Skin epidermis (tissue), 12 donors: ENCODE results near the gene HGD.
"Not testable (repeated sequence)": the region's sequence is repeated elsewhere in the genome, so short reads cannot be mapped to it uniquely, and the experiment has no call there.

Experiments used
- H3K27ac ChIP-seq, 21 experiments: fragments of 200-600 bp; sonication (generic) in 11 of 21; one replicate each; pipeline ENCODE4 v1.5.0; 2020; ENCODE audit warnings: mild to moderate bottlenecking in 3 of 21, inconsistent platforms in 2 of 21, moderate library complexity in 2 of 21
- H3K4me3 ChIP-seq, 7 experiments: fragments of 200-600 bp; sonication (generic) in 2 of 7; one replicate each; pipeline ENCODE4 v1.5.0; 2020; ENCODE audit warnings: inconsistent platforms in 2 of 7, mild to moderate bottlenecking in 2 of 7, moderate library complexity in 1 of 7

HGD gene

GRCh38 chr3:120642368-120642948, 39.6 kb downstream of the HGD start:
- no peak overlapping the region for H3K4me3 ChIP-seq
- H3K27ac ChIP-seq, result peak overlapping the region in 1 of 21 experiments; percentile 9

GRCh38 chr3:120641696-120642246, 40.3 kb downstream of the HGD start:
- no peak overlapping the region for H3K27ac ChIP-seq

DNA sequence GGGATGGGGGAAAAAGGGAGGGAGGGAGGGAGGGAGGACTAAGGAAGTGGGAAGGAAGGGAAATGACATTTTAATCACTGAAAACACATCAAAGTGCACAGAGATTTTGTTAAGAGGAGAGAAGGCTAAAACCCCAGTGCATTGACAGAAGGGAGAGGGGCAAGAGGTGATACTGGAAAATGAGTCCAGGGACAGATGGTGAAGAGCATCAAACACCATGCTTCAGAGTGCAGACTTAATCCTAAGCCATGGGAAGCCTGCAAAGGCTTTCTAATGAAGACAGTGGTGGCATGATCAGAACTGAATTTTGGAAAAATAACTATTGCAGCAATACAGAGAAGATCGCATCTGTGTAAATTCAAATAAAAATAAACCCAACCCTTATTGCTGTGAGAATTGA, 41.8 kb downstream of the HGD start:
- no peak overlapping the region for H3K27ac ChIP-seq
- no peak overlapping the region for H3K4me3 ChIP-seq

More at GRCh38 chr3:120641696-120642246, 40.3 kb downstream of the HGD start:
- H3K4me3 ChIP-seq, result no peak overlapping the region

DNA sequence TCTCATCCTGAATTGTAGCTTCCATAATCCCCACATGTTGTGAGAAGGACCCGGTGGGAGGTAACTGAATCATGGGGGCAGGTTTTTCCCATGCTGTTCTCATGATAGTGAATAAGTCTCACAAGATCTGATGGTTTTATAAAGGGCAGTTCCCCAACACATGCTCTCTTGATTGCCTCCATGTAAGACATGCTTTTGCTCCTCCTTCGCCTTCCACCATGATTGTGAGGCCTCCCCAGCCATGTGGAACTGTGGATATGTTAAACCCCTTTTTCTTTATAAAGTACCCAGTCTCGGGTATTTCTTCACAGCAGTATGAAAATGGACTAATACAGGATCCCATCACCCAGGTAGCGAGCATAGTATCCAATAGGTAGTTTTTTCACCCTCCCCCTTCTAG, 43.2 kb downstream of the HGD start:
- H3K4me3 ChIP-seq, H3K27ac ChIP-seq: not testable (repeated sequence)

DNA sequence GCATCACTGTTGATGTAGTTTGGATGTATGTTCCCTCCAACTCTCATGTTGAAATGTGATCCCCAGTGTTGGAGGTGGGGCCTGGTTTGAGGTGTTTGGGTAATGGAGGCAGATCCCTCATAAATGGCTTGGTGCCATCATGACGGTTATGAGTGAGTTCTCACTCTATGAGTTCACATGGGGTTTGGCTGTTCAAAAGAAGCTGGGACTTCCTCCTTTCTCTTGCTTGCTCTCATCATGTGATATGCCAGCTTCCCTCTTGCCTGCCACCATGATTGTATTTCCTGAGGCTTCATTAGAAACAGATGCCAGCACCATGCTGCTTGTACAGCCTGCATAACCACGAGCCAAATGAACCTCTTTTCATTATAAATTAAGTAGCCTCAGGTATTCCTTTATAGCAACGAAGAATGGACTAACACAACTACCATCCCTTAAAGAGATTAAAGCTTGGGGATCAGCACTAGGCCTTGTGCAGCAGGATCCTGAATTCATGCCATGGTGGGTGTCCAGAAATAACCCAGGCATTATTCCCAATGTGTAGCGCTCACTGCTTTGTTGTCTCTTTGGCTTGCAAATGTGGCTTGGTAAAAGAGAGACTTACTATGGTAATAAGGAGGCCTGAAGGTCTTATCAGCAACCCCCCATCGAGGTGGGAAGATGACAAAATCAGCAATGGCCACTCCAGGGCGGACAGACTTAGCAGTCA, 44.0 kb downstream of the HGD start:
- no peak overlapping the region for H3K27ac ChIP-seq
- H3K4me3 ChIP-seq, result no peak overlapping the region

DNA sequence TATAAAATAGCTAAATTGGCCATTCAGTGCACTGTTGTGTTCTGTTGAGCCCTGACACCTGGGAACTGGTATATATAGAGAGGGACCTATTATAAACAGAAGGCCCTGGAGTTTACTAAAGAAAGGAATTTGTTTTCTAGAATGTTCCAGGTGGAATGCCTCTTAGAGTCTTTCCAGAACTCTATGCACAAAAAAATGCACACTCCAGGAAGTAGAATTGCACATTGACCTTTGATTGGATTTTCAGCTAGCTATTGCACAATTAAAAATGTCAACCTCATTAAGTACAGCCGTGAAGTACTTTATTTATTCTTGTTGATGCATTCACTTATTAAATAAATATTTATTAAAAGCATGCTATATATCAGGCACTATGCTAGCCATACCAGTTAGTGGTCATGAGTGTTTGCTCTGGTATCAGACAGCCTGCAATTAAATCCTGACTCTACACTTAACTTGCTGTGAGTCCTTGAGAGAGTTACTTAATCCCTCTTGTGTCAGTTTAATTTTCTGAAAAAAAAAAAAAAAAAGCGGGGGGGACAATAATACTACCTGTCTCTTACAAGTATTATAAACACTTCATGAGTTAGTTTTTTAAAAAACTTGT, 45.1 kb downstream of the HGD start:
- Histone ChIP-seq H3K27ac (no peak overlapping the region), H3K4me3 (no peak overlapping the region)

DNA sequence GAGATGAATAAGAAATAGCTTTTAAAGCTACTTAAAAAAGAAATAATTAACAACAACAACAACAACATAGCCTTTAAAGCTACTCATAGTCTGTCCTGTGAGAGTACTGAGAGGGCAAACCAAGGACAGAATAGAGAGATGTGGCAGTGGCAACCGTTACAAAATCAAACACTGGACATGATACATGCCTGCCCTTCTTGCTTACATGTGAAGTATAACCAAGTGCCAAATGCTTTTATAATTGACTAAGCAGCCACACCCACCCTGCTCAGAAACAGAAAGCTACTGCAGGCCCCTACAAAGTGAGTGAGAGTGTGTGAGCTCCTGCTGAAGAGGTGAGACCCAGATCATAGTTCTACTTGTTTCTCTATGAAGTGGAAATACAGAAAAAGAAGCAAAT, 47.5 kb downstream of the HGD start:
- H3K27ac ChIP-seq, result no peak overlapping the region

DNA sequence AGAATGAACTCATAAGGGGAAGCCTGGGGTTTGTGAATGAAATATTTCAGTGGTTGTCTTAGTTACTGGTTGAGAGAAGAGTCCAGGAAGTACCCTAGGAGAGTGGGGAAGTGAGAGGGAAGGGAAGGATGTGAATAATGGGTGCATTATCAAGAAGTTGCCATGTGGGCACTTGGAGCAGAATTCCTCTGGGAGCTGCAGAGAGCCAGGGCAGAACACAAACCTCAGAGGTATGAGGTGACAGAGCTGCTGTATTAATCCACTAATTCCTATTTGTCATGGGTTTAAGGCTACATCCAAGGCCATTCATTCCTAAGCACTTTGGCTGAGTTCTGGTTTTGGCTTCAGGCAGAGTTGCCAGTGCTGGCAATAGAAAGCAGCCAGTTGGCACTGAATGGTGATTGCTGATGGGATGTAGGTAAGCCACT, 56.9 kb downstream of the HGD start:
- Histone ChIP-seq H3K4me3 (no peak overlapping the region), H3K27ac (no peak overlapping the region)

More for the DNA sequence above, 47.5 kb downstream of the HGD start:
- H3K4me3 ChIP-seq, result no peak overlapping the region

GRCh38 chr3:120623727-120624093, 58.3 kb downstream of the HGD start:
- H3K27ac ChIP-seq, result peak overlapping the region in 2 of 21 experiments; percentile 44 to 70
- H3K4me3 ChIP-seq, result no peak overlapping the region

DNA sequence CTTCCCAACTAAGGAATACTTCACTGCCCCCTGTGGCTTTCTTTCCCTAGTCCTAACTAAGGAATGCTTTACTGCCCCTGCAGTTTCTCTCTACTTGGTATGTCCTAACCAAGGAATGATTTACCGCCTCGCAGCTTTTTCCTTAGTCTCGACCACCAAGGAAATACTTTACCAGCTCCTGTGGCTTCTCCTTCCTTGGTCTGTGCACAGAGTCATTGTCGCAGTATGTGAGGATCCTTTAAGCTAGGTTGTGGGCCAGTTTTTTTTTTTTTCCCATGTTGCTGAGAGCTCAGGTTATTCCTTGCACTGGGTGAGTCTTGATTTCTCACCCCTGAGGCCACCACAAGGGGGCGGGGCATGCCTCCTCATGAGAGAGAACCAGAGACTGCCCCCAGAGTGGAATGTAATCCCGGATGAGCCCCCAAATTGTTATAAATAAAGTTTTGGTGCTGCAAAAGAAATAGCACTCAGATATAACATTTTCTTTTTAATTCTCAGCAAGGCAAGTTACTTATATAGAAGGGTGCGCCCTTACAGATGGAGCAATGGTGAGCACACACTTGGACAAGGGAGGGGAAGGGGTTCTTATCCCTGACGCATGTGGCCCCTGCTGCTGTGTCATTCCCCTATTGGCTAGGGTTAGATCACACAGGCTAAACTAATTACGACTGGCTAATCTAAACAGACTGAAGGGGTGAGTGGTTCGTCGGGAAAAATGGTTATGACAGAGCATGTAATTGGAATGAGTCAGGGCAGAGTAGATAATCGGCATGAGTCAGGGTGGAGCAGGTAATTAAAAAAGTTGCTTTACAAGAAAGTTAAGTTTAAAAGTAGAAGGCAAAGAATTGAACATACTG, 58.9 kb downstream of the HGD start:
- Histone ChIP-seq H3K27ac (peak overlapping the region in 4 of 21 experiments; percentile 20 to 67 (median 46)), H3K4me3 (no peak overlapping the region)

DNA sequence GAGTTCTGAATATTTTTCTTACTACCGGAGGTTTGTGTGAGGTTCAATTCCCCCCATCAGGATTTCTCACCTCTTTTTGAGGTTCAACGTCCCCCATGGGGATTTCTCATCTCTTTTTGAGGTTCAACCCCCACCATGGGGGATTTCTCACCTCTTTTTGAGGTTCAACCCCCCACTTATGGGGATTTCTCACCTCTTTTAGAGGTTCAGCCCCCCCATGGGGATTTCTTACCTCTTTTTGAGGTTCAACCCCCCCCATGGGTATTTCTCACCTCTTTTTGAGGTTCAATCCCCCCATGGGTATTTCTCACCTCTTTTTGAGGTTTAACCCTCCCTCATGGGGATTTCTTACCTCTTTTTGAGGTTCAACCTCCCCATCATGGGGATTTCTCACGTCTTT, 59.6 kb downstream of the HGD start:
- H3K27ac ChIP-seq, result peak overlapping the region in 4 of 21 experiments; percentile 20 to 67 (median 46)
- no peak overlapping the region for H3K4me3 ChIP-seq

DNA sequence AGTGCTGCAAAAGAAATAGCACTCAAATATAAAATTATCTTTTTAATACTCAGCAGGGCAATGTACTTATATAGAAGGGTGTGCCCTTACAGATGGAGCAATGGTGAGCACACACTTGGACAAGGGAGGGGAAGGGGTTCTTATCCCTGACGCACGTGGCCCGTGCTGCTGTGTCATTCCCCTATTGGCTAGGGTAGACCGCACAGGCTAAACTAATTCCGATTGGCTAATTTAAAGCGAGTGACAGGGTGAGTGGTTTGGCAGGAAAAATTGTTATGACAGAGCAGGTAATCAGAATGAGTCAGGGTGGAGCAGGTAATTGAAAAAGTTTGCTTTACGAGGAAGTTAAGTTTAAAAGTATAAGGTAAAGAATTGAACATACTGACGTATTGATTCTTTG, 65.3 kb downstream of the HGD start:
- peak overlapping the region in 10 of 21 experiments; percentile 40 to 83 (median 62) for H3K27ac ChIP-seq
- not testable (repeated sequence) for H3K4me3 ChIP-seq

GRCh38 chr3:120615847-120616609, 66.0 kb downstream of the HGD start:
- peak overlapping the region in 15 of 21 experiments; percentile 8 to 83 (median 57) for H3K27ac ChIP-seq
- no peak overlapping the region for H3K4me3 ChIP-seq

- Histone ChIP-seq H3K4me3 (no peak overlapping the region), H3K27ac (peak overlapping the region in 1 of 21 experiments; percentile 1)
These were observed 67.3 kb downstream of the HGD start for GRCh38 chr3:120614765-120615164.

- H3K4me3 ChIP-seq, result no peak overlapping the region
- no peak overlapping the region for H3K27ac ChIP-seq
These were observed 73.5 kb downstream of the HGD start for GRCh38 chr3:120608506-120608905.

DNA sequence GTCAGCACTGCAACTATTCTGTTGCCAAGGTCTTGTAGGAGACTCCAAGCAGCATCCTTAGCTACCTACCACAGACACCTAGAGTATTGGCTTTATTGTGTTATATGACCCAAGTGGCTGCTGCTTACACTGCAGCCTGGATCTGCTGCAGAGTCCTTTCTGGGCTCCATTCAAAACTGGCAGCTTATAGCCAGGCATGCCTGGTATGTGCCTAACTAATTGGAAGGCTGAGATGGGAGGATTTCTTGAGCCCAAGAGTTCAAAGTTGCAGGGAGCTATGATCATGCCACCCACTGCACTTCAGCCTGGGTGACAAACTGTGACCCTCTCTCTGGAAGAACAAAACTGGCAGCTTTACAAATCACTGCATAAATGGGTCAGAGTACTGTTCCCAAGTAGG, 77.3 kb downstream of the HGD start:
- H3K27ac ChIP-seq, result no peak overlapping the region
- H3K4me3 ChIP-seq, result no peak overlapping the region

- no peak overlapping the region for H3K4me3 ChIP-seq
- no peak overlapping the region for H3K27ac ChIP-seq
These were observed 77.7 kb downstream of the HGD start for GRCh38 chr3:120604382-120604781.

GRCh38 chr3:120602682-120603081, 79.4 kb downstream of the HGD start:
- Histone ChIP-seq H3K4me3 (no peak overlapping the region), H3K27ac (no peak overlapping the region)

DNA sequence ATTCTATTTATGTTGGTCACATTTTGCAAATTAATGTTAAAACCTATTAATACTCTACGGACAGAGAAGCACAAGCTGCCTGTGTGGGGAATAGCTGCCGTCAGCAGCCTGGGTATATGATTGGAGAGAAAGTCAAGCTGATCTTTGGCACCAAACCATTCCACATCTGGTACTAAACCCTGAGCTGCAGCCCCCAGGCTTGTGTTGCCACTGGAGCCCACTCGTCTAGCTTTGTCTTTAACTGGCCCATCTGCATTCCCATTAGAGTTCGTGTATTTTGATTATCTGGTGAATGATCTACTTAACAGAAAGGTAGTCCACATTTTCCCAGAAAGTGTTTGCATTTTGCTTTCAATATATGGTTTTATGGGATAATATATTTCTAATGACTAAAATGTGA, 80.5 kb downstream of the HGD start:
- no peak overlapping the region for H3K4me3 ChIP-seq
- no peak overlapping the region for H3K27ac ChIP-seq
